Occipital lobe (tissue), 2 donors: ENCODE measurements around the gene LDLRAD4. TPM values are rescaled to one million over a fixed set of nuclear protein-coding genes. Genes with fewer than 3 reads are reported as not detected.

Experiments
- DNase-seq: peaks from one replicate; lab custom pipeline; 2025; lab: John Stamatoyannopoulos, UW
- total RNA-seq: library from RNA; depleted of rRNA; stranded (reverse); fragments of >200 nt; gene quantifications from one replicate; pipeline ENCODE4 v1.2.3, GENCODE V29; 2014

The LDLRAD4 gene
- total RNA-seq, 1 donor from 2014 or later = 129 TPM

- DNase-seq = peak; percentile 55
Observed at GRCh38 chr18:13500869-13501542, 282.4 kb downstream of the LDLRAD4 start.

DNA sequence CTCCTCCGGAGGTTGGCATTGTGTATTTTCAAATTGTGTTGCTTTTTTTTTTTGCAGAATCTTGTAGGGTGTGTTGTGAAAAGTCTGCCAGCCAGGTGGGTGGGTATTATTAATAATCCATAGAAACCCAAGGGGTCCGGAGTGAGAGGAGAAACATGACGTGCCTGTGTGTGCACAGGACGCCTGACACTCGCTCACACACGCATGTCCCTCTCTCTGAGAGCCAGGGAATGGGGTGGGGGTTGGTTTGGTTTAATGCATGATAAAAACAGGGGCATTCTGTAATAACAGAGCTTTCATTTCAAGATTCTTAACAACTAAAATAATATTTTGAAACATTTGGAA is 283.0 kb downstream of the LDLRAD4 start:
- no peak for DNase-seq

DNA sequence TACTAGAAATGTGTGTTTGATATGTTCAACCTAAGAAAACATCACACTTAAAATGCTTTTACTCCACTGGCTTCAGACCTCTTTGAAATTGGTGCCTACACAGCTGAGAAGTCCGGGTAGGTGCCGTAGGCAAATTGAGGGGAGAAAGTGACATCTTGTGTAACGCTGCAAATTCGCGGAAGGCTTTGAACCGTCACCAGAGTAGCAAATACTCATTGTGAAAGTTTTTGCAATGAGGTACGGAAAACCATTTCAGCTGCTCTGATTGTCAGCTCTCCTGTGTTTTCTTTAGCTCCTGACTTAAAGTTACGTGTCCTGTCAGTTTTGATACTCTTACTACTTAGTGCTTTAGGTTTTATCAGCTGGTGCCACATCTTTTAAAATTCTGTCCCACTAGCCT is 283.3 kb downstream of the LDLRAD4 start:
- no peak for DNase-seq

- no peak for DNase-seq
Observed at GRCh38 chr18:13502585-13502984, 284.0 kb downstream of the LDLRAD4 start.

GRCh38 chr18:13503836-13504235 is 285.3 kb downstream of the LDLRAD4 start:
- no peak for DNase-seq

GRCh38 chr18:13505780-13506345 is 287.3 kb downstream of the LDLRAD4 start:
- DNase-seq = no peak

GRCh38 chr18:13510594-13510993 is 292.0 kb downstream of the LDLRAD4 start:
- no peak for DNase-seq

DNA sequence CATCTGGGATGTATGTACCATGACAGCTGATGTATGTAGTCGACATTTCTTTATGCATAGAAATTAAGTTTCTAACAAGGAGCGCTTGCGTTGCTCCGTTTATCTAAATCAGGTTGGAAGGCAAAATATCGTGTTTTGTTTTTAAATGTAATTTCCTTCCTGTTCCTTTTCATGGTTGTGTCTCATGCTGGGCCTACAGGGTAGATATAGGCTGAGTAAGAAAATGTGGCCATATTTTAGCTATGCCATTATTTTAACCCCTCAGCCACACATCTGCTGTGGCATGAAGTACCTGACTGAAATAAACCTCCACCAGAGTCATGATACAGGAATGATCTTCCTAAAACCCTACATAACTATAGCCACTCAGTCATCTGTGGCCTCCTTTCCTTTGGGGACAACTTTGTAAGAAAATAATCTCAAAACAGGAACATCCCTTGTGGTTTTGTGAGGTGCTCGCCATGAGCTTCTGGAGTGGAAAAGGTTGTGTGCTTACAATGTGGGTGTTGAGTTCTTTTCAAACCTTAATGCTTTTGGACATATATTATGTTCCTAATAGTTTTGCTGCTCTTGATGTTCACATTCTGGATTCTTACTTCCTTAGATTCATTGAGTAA is 293.5 kb downstream of the LDLRAD4 start:
- no peak for DNase-seq

DNA sequence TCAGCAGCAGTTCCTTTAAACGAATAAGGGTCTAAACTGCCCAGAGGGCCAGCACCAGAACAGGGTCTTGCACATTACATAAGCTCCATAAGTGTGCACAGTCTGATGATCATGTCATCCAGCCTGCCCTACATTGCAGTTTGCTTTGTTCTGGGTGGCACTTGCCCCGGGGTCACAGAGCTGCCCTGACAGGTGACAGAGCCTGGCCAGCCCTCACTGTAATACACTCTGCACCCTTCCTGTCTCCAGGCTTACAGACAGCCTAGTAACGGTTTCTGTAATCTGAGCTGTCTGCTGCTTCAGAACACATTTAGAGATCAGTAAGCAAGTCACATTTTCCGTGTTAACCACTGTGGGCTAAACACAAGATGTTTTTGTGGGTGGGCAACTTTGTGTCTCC is 294.5 kb downstream of the LDLRAD4 start:
- no peak for DNase-seq

DNA sequence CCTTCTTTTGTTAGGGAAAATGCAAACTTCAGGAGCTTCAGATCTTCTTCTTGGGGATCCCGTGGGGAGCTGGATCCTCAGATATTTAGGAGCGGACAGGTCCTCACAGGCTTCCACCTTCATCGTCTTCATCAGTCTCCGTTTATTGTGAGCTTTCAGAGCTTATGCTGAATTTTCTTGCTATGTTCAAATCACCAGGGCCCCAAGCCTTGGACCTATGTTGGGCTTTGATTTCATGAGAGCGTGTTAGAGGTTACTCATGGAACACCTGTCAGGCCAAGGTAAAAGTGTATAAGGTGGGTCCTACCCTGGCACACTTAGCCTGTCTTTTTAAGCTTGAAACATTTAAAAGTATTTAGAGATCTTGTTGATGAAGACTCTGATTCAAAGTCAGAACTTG is 294.9 kb downstream of the LDLRAD4 start:
- DNase-seq = no peak

GRCh38 chr18:13514558-13514957 is 296.0 kb downstream of the LDLRAD4 start:
- DNase-seq = no peak

DNA sequence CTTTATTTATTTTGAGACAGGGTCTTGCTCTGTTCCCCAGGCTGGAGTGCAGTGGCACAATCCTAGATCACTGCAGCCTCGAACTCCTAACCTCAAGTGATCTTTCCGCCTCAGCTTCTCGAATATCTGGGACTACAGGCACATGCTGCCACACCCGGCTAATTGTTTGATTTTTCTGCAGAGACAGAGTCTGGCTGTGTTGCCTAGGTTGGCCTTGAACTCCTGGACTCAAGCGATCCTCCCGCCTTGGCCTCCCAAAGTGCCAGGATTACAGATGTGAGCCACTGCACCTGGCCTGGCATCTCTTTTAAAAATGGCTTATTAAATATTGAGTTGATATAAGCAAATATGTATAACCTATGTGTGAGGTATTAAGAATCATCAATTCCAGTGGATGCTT is 298.3 kb downstream of the LDLRAD4 start:
- DNase-seq = no peak

DNA sequence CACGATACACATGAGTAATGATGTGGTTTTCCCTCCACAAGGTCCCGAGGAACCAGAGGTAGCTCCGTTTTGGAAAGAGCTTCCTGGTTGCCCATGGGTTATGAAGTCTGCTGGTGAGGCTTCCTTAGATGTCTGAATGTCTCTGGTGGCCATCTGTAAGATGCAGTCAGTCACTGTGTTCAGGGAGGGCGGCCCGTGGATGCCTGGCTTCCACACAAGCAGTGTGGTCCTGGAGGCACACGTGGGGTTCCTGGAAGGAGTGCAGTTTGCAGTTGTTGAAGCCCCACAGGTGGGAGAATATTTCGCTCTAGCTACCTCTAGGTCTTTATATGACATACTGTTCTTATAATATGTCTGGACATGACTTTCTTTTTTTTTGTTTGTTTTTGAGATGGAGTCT is 298.8 kb downstream of the LDLRAD4 start:
- DNase-seq = no peak

DNA sequence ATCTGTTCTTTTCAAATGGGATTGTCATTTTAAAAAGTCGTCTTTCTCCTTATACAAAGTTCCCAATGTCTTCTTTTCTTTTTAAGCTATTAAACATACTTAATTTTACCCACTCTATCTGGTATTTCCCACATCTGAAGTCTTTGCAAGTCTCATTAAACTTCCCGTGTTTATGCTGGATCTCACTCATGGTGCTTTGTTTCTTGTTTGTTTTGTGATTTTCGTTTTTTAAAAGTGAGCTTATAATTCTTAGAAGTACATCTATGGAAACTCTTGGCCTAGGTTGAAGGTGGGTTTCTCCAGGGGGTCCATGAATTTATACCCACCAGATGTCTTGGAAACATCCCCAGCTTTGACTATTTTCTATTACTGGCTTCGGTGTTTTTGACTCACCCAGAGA is 299.8 kb downstream of the LDLRAD4 start:
- DNase-seq = no peak

DNA sequence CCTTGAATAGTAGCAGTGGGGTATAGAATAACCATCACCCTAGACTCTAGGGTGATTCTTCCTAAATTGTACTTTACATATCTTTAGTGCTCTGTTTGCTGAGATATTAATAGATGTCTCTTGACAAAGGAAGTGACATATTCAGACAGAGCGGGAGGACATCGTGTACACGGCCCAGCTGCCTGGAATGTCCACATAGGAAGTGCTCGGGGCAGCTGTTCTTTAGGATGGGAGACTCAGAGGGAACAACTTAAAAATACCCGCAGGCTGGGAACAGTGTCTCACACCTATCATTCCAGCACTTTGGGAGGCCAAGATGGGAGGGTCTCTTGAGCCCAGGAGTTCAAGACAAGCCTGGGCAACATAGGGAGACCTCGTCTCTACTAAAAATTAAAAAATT is 301.7 kb downstream of the LDLRAD4 start:
- no peak for DNase-seq

DNA sequence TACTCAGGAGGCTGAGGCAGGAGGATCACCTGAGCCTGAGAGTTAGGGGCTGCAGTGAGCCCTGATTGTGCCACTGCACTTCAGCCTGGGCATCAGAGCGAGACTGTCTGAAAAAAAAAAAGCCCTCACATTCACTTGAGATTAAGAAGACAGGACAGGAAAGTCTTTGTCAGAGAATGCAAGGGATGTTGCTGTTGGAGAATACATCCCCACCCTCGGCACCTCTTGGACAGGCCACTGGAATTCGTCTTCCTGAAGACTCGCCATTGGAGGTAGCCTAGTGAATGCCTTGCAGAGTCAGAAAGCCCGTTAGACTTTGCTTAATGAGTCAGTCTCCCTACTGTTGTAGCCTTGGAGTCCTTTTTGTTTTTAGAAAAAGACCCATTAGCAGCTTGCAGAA is 302.2 kb downstream of the LDLRAD4 start:
- no peak for DNase-seq

GRCh38 chr18:13521418-13521817 is 302.9 kb downstream of the LDLRAD4 start:
- no peak for DNase-seq

- DNase-seq = no peak
Observed at GRCh38 chr18:13522256-13522655, 303.7 kb downstream of the LDLRAD4 start.

DNA sequence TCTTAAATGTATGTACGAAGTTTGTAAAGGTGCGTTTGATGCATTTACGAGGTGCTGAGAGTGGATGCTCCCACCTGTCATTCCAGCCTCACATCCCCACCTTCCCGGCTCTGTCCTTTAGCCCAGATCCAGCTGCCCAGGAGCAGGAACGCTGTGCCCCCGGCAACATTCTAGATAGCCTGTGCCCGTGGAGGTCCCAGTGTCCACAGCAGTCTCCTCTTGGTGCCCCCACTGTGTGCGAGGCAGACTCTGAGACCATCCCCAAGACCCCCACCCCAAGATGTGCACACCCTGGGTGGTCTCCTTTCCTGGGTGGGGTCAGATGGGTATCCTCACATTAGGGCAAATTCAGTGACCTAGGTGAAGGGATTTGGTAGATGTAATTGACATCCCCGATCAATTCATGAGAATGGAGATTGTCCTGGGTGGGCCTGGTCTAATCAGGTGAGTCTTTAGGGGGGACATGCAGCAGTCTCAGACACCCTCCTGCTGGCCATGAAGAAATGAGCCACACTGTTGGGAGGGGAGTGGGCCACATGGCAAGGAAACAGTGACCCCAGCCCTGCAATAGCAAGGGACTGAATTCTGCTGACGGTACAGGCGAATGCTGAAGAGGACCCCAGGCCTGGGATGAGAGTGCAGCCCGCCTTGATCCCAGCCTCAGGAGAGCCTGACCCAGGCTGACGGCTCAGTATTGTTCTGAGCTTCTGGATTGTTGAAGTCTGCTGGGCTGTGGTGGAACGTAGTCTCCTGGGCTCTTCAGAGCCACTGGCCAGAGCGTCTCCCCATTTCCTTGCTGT is 304.5 kb downstream of the LDLRAD4 start:
- DNase-seq = no peak

DNA sequence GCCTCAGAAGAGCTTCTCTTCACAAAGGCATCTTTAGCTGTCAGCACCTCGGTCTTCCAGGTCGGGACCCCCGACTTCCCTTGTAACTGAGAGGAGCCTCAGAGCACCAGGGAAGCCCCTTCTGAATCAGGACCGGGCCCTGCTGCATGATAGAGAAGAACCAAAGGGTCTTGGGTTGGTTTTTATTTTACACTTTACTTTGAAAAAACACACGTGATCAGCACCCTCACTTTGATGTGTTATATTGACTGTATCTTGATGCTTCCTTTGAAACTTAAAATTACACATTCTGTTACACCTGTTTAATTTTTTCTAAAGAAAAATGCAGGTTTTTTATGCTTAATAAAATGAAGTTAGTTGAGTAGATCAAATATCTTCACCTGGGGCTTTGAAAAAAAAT is 305.5 kb downstream of the LDLRAD4 start:
- DNase-seq = no peak

- DNase-seq = no peak
Observed at GRCh38 chr18:13524811-13525210, 306.3 kb downstream of the LDLRAD4 start.

DNA sequence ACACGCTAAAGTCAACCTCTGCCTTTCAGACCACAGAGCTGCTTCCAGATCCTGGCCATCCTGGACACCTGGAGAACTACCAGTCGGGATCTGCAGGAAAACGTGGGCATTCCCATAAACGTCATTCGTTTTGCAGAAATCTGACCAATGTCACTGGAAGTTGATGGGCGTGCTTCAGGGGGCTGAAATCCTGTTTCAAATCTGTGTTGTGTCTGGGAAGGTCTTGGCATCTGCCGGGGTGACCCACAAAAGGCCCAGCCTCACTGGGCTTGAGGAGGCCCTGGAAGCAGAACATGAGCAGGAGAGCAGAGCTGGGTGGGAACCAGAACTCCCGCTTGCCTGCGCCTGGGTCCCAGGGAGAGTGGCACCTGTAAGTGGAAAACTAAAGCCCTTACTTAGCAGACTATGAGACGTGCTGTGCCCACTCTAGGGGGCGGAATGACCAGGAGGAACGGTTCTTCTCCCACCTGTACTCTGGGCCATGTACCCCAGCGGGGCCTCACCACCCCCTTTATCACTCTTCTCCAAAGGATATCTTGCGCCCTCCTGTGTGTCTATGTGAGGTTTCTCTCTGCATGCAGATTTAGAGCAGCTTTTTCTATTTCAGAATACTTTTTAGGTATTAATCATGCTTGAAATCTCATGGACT is 306.9 kb downstream of the LDLRAD4 start:
- DNase-seq = no peak
